Cardiac muscle cell (in vitro differentiated cells and primary cell): ENCODE data around the gene HOXD13. TPM values are rescaled to one million over a fixed set of nuclear protein-coding genes. Genes with fewer than 3 reads are reported as not detected.

Experiments used
- DNase-seq, 2 donors: peaks; one replicate each; pipeline versions ENCODE4 v3.0.0 to v3.0.0-alpha.2; 2010 to 2017; ENCODE audit warnings: low read depth in 1 of 2, low spot score in 1 of 2
- H3K27ac ChIP-seq: fragments of 200-600 bp; sonication (generic); 2 replicates; pipeline ENCODE4 v1.5.1; 2016
- H3K27me3 ChIP-seq: fragments of 200-600 bp; sonication (generic); 2 replicates; pipeline ENCODE4 v1.6.0; 2016; ENCODE audit warnings: control low read depth
- H3K36me3 ChIP-seq: fragments of 200-600 bp; sonication (generic); 2 replicates; pipeline ENCODE4 v1.5.1; 2016; ENCODE audit warnings: control low read depth
- H3K4me1 ChIP-seq: fragments of 200-600 bp; sonication (generic); 2 replicates; pipeline ENCODE4 v1.8.1; 2017; ENCODE audit warnings: low read depth, mild to moderate bottlenecking, mixed run types
- H3K4me3 ChIP-seq: fragments of 200-600 bp; sonication (generic); 2 replicates; pipeline ENCODE4 v1.5.1; 2016; ENCODE audit warnings: mild to moderate bottlenecking
- H3K9me3 ChIP-seq: fragments of 200-600 bp; sonication (generic); 2 replicates; pipeline ENCODE4 v1.5.1; 2017; ENCODE audit warnings: low read depth, mild to moderate bottlenecking, control low read depth
- CTCF ChIP-seq: IDR thresholded peaks from 2 replicates; pipeline ENCODE4 v1.5.1; 2012; ENCODE audit warnings: low read depth, mild to moderate bottlenecking, low read length
- polyA plus RNA-seq: library from polyadenylated mRNA; unstranded; fragments of >200 nt; fragmentation: Nextera tagmentation; extraction: Ambion mirVana; gene quantifications from 2 replicates; pipeline ENCODE4 v1.2.1, GENCODE V29; 2016
- total RNA-seq: library from RNA; depleted of rRNA; stranded (reverse); fragments of >200 nt; gene quantifications from 2 replicates; pipeline ENCODE4 v1.2.3, GENCODE V29; 2016

Gene HOXD13
- total and polyA plus RNA-seq, 2 experiments from 2014 or later, result not detected

- H3K36me3 ChIP-seq, result no peaks in the 10 kb centered on the region
- peak in 1 of 2 donors; percentile 49 for DNase-seq
- peak overlapping the region; percentile 10 for H3K4me3 ChIP-seq
- H3K9me3 ChIP-seq, result no peaks in the 10 kb centered on the region
- no peaks in the 10 kb centered on the region for H3K4me1 ChIP-seq
- no peak overlapping the region for H3K27ac ChIP-seq
- TF ChIP-seq CTCF, result no peak
- peaks cover 100% of the 10 kb centered on the region for H3K27me3 ChIP-seq
Observed at GRCh38 chr2:176068419-176068832, 24.1 kb upstream of the HOXD13 start.

GRCh38 chr2:176071330-176072291 is 20.9 kb upstream of the HOXD13 start:
- TF ChIP-seq CTCF, result no peak
- H3K36me3 ChIP-seq, result no peaks in the 10 kb centered on the region
- H3K9me3 ChIP-seq, result no peaks in the 10 kb centered on the region
- peaks cover 100% of the 10 kb centered on the region for H3K27me3 ChIP-seq
- H3K27ac ChIP-seq, result no peak overlapping the region
- H3K4me3 ChIP-seq, result no peak overlapping the region
- DNase-seq, result no peak
- no peaks in the 10 kb centered on the region for H3K4me1 ChIP-seq

DNA sequence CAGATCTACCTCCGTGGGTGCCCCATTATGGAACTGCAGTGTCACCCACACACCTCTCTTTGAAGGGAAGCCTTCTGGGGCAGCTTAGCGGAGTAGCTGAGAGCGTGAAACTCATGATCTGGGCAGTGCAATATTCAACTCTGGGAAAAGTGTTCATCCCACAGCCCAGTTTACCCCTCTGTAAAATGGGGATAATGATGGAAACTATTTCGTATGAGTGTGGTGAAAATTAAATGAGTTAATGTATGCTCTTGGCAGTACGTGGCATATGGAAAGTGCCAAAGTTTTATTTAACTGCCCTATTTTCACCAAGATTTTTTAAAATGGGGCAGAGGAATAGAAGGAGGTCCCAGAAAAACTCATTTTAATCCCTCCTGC is 20.2 kb upstream of the HOXD13 start:
- H3K36me3 ChIP-seq, result no peaks in the 10 kb centered on the region
- H3K9me3 ChIP-seq, result no peaks in the 10 kb centered on the region
- TF ChIP-seq CTCF, result no peak
- H3K4me1 ChIP-seq, result no peaks in the 10 kb centered on the region
- no peak overlapping the region for H3K27ac ChIP-seq
- H3K27me3 ChIP-seq, result peaks cover 100% of the 10 kb centered on the region
- DNase-seq, result no peak
- no peak overlapping the region for H3K4me3 ChIP-seq

GRCh38 chr2:176072951-176073904 is 19.3 kb upstream of the HOXD13 start:
- Histone ChIP-seq H3K4me3 (no peak overlapping the region), H3K27ac (no peak overlapping the region), H3K9me3 (no peaks in the 10 kb centered on the region), H3K36me3 (no peaks in the 10 kb centered on the region), H3K4me1 (no peaks in the 10 kb centered on the region), H3K27me3 (peaks cover 100% of the 10 kb centered on the region)
- DNase-seq, result no peak
- no peak for TF ChIP-seq CTCF

DNA sequence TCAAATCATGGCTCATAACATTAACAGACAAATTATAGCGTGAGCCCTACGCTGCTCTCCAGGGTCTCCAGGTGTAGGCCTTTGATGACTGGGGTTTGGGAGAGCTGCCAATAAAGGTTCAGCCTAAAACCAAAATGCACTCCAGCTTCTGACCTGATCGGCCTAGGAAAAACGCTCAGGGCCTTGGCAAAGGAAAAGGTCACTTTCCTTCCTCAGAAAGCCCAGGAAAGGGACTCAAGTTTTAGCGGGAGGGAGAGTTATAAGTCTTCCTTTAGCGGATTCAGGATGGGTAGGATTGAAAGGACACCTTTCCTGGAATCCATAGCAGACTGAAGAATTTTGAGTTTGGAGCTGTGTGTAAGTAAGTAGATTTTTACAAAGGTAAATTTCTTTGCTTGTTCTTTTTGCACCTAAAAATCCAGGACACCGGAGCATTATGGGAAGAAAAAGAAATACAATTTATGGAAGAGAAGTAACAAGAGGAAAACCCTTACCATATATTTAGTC is 17.5 kb upstream of the HOXD13 start:
- peaks cover 100% of the 10 kb centered on the region for H3K27me3 ChIP-seq
- H3K4me3 ChIP-seq, result peak overlapping the region; percentile 7
- TF ChIP-seq CTCF, result no peak
- no peak for DNase-seq
- H3K9me3 ChIP-seq, result no peaks in the 10 kb centered on the region
- H3K4me1 ChIP-seq, result peaks cover 3% of the 10 kb centered on the region
- H3K27ac ChIP-seq, result no peak overlapping the region
- no peaks in the 10 kb centered on the region for H3K36me3 ChIP-seq
